C4-2B (cell line): Measurements from ENCODE around the gene B4GALNT2.

ENCODE experiments used
- ZFX ChIP-seq: fragments of 450-650 bp; IDR thresholded peaks from 2 replicates; pipeline ENCODE4 v1.6.1; 2017
- TF ChIP-seq, protein P1 (sequence below): fragments of 450-650 bp; conservative IDR thresholded peaks from 2 replicates; pipeline ENCODE4 v1.5.1; 2017; ENCODE audit warnings: mild to moderate bottlenecking

- TF ChIP-seq, protein P1, sequence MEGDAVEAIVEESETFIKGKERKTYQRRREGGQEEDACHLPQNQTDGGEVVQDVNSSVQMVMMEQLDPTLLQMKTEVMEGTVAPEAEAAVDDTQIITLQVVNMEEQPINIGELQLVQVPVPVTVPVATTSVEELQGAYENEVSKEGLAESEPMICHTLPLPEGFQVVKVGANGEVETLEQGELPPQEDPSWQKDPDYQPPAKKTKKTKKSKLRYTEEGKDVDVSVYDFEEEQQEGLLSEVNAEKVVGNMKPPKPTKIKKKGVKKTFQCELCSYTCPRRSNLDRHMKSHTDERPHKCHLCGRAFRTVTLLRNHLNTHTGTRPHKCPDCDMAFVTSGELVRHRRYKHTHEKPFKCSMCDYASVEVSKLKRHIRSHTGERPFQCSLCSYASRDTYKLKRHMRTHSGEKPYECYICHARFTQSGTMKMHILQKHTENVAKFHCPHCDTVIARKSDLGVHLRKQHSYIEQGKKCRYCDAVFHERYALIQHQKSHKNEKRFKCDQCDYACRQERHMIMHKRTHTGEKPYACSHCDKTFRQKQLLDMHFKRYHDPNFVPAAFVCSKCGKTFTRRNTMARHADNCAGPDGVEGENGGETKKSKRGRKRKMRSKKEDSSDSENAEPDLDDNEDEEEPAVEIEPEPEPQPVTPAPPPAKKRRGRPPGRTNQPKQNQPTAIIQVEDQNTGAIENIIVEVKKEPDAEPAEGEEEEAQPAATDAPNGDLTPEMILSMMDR: no peak
- TF ChIP-seq ZFX: no peak
These were observed 1.7 kb upstream of the B4GALNT2 start for GRCh38 chr17:49130891-49131290.
